Lung microvascular endothelial cell (primary cell): ENCODE measurements around the gene TWSG1. TPM values are rescaled to one million over a fixed set of nuclear protein-coding genes. Genes with fewer than 3 reads are reported as not detected.
A peak's percentile ranks its signal among the peaks of the same experiment; 100 is the strongest.
"Not testable (repeated sequence)": the region's sequence is repeated elsewhere in the genome, so short reads cannot be mapped to it uniquely, and the experiment has no call there.

Source experiments
- DNase-seq, 2 donors: peaks; one replicate each; pipeline versions ENCODE4 v3.0.0 to v3.0.0-alpha.2; 2010; ENCODE audit warnings: low read depth in 2 of 2
- total RNA-seq: library from RNA; depleted of rRNA; stranded (reverse); fragments of >200 nt; gene quantifications from 2 replicates; pipeline ENCODE4 v1.2.1, GENCODE V29; 2014

Gene TWSG1
- total RNA-seq, 1 donor from 2014 or later = 35.9 TPM

- peak in 1 of 2 donors; percentile 63 for DNase-seq
Measured at GRCh38 chr18:9334973-9335696, 562 bp downstream of the TWSG1 start.

GRCh38 chr18:9335697-9336045, 1.1 kb downstream of the TWSG1 start:
- no peak for DNase-seq

GRCh38 chr18:9336827-9337226, 2.3 kb downstream of the TWSG1 start:
- no peak for DNase-seq

GRCh38 chr18:9337873-9338272, 3.3 kb downstream of the TWSG1 start:
- DNase-seq = peak in 1 of 2 donors; percentile 47

GRCh38 chr18:9340472-9340871, 5.9 kb downstream of the TWSG1 start:
- no peak for DNase-seq

GRCh38 chr18:9343577-9343976, 9.0 kb downstream of the TWSG1 start:
- DNase-seq = no peak

GRCh38 chr18:9346775-9347174, 12.2 kb downstream of the TWSG1 start:
- no peak for DNase-seq

- peak; percentile 60 to 66 for DNase-seq
Measured at GRCh38 chr18:9348079-9348671, 13.6 kb downstream of the TWSG1 start.

GRCh38 chr18:9348766-9349165, 14.2 kb downstream of the TWSG1 start:
- DNase-seq = peak; percentile 16 to 28

GRCh38 chr18:9353596-9353995, 19.0 kb downstream of the TWSG1 start:
- DNase-seq = no peak

- DNase-seq = no peak
Measured at GRCh38 chr18:9354256-9354655, 19.7 kb downstream of the TWSG1 start.

- no peak for DNase-seq
Measured at GRCh38 chr18:9356976-9357375, 22.4 kb downstream of the TWSG1 start.

- no peak for DNase-seq
Measured at GRCh38 chr18:9359796-9360195, 25.2 kb downstream of the TWSG1 start.

GRCh38 chr18:9361191-9361590, 26.6 kb downstream of the TWSG1 start:
- DNase-seq = no peak

- DNase-seq = no peak
Measured at GRCh38 chr18:9362869-9363268, 28.3 kb downstream of the TWSG1 start.

GRCh38 chr18:9364242-9364641, 29.7 kb downstream of the TWSG1 start:
- DNase-seq = no peak

- DNase-seq = peak in 1 of 2 donors; percentile 6
Measured at GRCh38 chr18:9365406-9365805, 30.8 kb downstream of the TWSG1 start.

- peak; percentile 76 to 85 for DNase-seq
Measured at GRCh38 chr18:9366126-9366714, 31.6 kb downstream of the TWSG1 start.

- DNase-seq = not testable (repeated sequence)
Measured at GRCh38 chr18:9373254-9373653, 38.7 kb downstream of the TWSG1 start.

- no peak for DNase-seq
Measured at GRCh38 chr18:9379118-9379517, 44.5 kb downstream of the TWSG1 start.

- no peak for DNase-seq
Measured at GRCh38 chr18:9380101-9380500, 45.5 kb downstream of the TWSG1 start.

- DNase-seq = no peak
Measured at GRCh38 chr18:9380621-9381395, 46.2 kb downstream of the TWSG1 start.
